GM18505 (cell line): ENCODE results near the gene PTPRM.

Experiments used
- ATAC-seq: cut with Tn5 transposase; IDR thresholded peaks from one replicate; pipeline ENCODE4 v1.9.1; 2021; ENCODE audit not compliant: unreplicated experiment
- POLR2A ChIP-seq: IDR thresholded peaks from 4 replicates; pipeline ENCODE4 v1.6.1; 2011; ENCODE audit warnings: borderline replicate concordance; ENCODE audit not compliant: insufficient read depth, insufficient read length; ENCODE audit errors: extremely low read depth

PTPRM gene

GRCh38 chr18:7896805-7897518 is 329.8 kb downstream of the PTPRM start:
- ATAC-seq, result no peak
- no peak for TF ChIP-seq POLR2A

GRCh38 chr18:7898181-7898580 is 331.1 kb downstream of the PTPRM start:
- ATAC-seq, result no peak
- no peak for TF ChIP-seq POLR2A

- TF ChIP-seq POLR2A, result no peak
- ATAC-seq, result no peak
These were observed 332.0 kb downstream of the PTPRM start for GRCh38 chr18:7899078-7899477.

- no peak for ATAC-seq
- no peak for TF ChIP-seq POLR2A
These were observed 333.0 kb downstream of the PTPRM start for GRCh38 chr18:7900091-7900490.

GRCh38 chr18:7901657-7902056 is 334.5 kb downstream of the PTPRM start:
- no peak for ATAC-seq
- TF ChIP-seq POLR2A, result no peak

GRCh38 chr18:7902399-7902839 is 335.3 kb downstream of the PTPRM start:
- no peak for ATAC-seq

GRCh38 chr18:7904529-7904928 is 337.4 kb downstream of the PTPRM start:
- no peak for TF ChIP-seq POLR2A
- ATAC-seq, result no peak

More at GRCh38 chr18:7902399-7902839, 335.3 kb downstream of the PTPRM start:
- no peak for TF ChIP-seq POLR2A

GRCh38 chr18:7908681-7909299 is 341.7 kb downstream of the PTPRM start:
- no peak for TF ChIP-seq POLR2A
- no peak for ATAC-seq

GRCh38 chr18:7914834-7915670 is 347.9 kb downstream of the PTPRM start:
- no peak for ATAC-seq
- TF ChIP-seq POLR2A, result no peak

- no peak for TF ChIP-seq POLR2A
- no peak for ATAC-seq
These were observed 351.6 kb downstream of the PTPRM start for GRCh38 chr18:7918701-7919100.

- TF ChIP-seq POLR2A, result no peak
- no peak for ATAC-seq
These were observed 352.4 kb downstream of the PTPRM start for GRCh38 chr18:7919565-7919964.

GRCh38 chr18:7921938-7922587 is 354.9 kb downstream of the PTPRM start:
- TF ChIP-seq POLR2A, result no peak
- ATAC-seq, result no peak

GRCh38 chr18:7923105-7923504 is 356.0 kb downstream of the PTPRM start:
- TF ChIP-seq POLR2A, result no peak
- ATAC-seq, result no peak

- no peak for ATAC-seq
- no peak for TF ChIP-seq POLR2A
These were observed 357.5 kb downstream of the PTPRM start for GRCh38 chr18:7924616-7925015.

- no peak for TF ChIP-seq POLR2A
- no peak for ATAC-seq
These were observed 359.4 kb downstream of the PTPRM start for GRCh38 chr18:7926526-7926925.
